GM18511 (cell line): ENCODE results near the gene FRRS1.

Experiments
- ATAC-seq: cut with Tn5 transposase; IDR thresholded peaks from one replicate; pipeline ENCODE4 v1.9.1; 2021; ENCODE audit warnings: mild to moderate bottlenecking, moderate library complexity; ENCODE audit not compliant: unreplicated experiment

Gene FRRS1

DNA sequence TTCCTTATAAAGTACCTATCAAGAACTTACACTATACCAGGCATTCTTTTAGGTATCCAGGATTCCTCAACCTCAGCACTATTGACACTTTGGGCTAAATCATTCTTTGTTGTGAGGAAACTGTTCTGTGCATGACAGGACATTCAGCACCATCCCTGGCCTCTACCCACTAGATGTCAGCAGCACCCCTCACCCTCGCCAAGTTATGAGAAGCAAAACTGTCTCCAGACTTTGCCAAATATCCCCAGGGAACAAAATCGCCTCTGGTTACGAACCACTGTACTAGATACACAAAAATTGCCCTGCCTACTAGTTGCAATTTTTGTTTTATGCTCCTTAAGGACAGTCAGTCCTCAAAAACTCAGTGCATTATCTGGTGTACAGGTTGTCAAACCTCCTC is 84.9 kb downstream of the FRRS1 start:
- no peak for ATAC-seq

DNA sequence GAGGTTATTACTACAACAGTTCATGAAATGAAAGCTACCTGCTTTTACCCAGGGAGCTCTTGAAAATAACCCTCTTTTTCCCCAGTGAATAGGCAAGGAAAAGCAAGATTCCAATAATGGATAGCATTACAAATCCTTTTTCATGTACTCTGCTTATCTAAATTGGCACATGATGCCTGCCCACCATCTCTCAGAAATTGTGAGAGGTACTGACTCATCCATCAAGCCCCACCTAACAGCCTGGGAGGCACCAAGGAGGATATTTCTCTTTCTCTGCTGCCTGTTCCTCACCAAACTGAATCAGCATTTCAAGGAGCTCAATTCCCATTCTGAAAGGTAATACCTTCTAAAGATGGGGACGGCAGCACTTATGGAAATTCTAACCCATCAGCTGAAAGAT is 86.2 kb downstream of the FRRS1 start:
- ATAC-seq, result no peak

- ATAC-seq, result no peak
Observed at GRCh38 chr1:99677416-99677815, 89.0 kb downstream of the FRRS1 start.

DNA sequence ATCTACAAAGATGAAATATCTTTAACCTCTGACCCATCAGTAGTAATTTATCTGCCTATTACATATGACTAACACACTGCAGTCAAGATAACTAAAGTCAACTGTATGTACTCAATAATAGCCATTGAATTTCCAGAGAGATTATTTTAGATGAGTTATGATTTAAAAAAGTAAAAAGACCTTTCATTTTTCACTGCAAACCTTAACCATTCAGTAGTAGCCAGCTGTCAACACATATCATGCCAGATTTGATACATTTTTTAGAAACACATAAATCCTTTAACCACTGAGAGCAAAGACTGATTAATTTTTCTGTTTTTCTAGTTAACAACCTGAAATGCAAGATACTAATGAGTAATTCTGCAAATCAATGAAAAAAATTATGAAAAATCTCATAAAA is 89.6 kb downstream of the FRRS1 start:
- ATAC-seq, result no peak

DNA sequence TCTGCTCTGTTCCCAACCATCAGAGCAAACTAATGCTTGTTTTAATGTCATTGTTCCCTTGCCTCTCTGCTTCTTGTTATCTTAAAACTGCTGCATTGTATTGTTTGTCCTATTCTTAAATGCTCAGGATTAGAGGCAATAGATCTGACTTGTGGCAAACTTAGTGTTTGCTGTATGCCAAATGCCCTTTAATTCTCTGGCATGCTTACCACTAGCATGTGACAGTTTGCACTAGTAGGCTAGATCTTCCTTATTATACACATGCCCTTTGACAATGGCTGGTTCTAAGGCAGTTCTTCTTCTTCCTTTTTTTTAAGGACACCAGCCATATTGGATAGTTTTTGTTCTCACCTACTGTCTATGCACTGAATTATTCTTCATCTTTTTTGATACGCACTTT is 90.4 kb downstream of the FRRS1 start:
- ATAC-seq, result no peak

- no peak for ATAC-seq
Observed at GRCh38 chr1:99675292-99675691, 91.1 kb downstream of the FRRS1 start.

DNA sequence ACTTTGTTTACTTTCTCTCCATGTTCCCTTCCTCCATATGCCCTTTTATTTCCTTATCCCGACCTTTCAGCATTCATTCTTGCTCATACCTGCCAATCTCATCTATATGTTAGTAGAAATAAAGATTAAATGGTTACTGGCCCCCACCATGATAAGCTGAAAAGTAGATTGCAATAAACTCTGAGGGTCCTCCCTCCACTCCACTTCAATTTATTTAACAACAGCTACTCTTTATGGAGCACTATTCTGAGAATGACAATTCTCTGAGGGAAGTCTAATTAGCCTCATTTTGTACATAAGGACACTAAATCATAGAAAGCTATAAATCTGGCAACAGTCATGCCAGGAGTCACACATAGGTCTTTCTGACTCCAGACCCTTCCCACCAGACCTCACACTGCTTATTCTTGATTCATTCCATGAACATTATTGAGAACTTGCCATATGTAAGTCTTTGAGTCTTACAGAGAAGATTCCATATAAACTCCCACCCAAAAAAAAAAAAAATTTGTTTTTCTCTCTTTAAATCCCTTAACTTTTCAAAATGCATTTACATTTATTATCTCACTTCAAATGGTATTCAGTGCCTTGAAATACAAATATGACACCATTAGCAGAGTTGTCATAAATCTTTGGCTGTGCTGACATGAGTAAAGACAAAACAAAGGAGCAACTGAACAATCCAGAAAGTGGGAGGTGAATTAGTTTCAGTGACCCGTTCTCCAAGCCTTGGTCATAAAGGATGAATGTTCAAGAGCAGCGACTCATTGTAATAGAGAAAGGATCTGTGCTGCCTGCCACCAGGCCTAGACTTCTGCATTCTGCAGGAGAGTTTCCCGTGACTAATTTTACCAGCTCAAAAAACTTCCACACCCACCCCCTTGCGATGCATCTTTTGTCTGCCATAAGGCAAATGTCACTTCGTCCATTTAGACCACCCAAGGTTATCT is 92.0 kb downstream of the FRRS1 start:
- no peak for ATAC-seq

GRCh38 chr1:99673315-99673714 is 93.1 kb downstream of the FRRS1 start:
- ATAC-seq, result no peak

GRCh38 chr1:99672530-99673213 is 93.8 kb downstream of the FRRS1 start:
- no peak for ATAC-seq

DNA sequence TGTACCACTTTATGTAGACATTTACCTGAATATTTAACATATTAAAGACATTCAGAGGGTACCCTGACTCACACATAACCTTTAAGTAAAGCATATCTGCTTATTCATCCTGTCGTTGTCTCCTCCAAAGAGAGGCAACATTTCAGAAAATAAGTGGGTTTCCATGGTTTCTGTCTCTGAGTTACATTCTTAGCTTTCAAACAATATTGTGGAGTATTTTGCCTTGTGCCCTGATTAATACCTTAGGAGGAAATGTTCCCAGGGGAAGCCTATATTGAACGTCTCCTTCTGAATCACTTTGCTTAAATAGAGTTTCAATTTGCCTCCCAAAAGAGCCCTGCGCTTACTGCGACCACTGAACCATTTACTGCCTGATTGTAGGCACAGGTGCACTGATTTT is 94.4 kb downstream of the FRRS1 start:
- no peak for ATAC-seq

- ATAC-seq, result no peak
Observed at GRCh38 chr1:99670583-99670982, 95.9 kb downstream of the FRRS1 start.

DNA sequence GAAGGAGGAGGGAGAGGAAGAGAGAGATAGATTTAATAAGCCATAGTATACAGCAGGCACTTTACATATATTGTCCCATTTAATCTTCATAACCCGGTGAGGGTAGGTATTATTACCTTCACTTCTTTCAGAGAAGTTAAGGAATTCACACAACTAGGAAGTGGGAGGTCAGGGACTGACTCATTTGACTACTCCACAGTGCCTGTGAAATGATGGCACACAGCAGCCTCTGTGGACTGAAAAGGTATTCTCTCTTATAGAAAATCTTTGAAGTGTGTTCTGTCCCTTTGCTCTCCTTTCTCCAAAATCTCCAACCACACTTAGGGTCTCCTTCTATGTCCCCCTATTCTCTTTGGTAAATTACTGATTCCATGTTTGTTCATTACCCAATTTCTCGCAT is 96.6 kb downstream of the FRRS1 start:
- no peak for ATAC-seq

- no peak for ATAC-seq
Observed at GRCh38 chr1:99669376-99669775, 97.1 kb downstream of the FRRS1 start.

DNA sequence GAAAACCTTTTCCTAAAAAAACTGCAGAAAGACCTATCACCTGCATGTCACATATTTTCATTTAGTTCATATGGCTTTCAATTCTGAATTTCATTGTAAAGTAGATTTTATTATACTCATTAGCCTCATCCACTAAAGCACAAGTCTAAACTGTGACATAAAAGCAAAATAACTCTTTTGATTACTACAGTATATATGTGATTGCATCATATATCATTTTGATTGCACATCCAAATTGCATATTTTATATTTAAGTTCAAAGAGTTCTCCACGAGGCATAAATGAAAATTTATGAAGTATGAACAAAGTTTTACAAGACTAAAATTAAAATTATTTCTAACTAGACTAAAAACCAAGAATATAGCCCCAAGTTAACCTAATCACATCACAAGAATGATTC is 101.2 kb downstream of the FRRS1 start:
- ATAC-seq, result no peak

- no peak for ATAC-seq
Observed at GRCh38 chr1:99663501-99663900, 102.9 kb downstream of the FRRS1 start.

DNA sequence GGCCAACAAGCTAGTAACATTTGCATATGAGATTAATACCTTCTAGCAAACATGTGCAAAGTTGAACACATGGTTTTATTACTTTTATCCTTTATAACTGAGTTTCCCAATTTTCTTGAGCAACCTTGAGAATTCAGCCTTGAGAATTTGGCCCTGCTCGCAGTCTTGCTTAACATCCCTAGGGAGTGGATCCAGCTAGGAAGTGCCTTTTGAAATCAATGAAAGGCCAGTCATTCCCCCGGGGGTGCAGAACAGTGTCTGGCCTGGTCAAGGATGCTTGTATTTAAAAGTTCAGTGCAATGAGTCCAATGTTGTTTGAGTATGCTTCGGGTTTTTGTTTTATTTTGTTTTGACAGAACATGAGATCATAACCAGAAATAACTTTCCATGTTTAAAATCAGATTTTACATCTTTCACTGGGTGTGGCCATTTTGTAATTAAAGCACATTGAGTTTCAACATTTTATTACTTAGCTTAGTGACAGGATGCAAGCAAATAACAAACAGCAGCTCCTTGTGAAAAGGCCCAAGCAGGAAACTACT is 103.8 kb downstream of the FRRS1 start:
- no peak for ATAC-seq

GRCh38 chr1:99661780-99662179 is 104.7 kb downstream of the FRRS1 start:
- ATAC-seq, result no peak

DNA sequence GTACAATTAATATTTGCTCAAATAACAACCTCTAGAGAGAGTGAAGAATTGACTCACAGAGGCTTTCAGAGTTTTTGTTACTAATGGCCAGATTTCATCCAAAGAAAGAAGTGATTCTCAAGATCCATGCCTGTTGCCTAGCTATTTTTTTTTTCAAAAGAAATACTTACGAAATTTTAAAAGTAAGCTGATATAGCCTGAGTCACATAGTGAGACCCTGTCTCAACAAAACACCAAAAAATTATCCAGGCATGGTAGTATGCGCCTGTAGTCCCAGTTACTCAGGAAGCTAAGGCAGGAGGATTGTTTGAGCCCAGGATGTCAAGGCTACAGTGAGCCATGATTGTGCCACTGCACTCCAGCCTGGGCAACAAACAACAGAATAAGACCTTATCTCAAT is 105.9 kb downstream of the FRRS1 start:
- no peak for ATAC-seq

- ATAC-seq, result no peak
Observed at GRCh38 chr1:99659755-99660210, 106.7 kb downstream of the FRRS1 start.
